ENCODE data around the gene PIK3CA.
A peak's percentile ranks its signal among the peaks of the same experiment; 100 is the strongest.

DNA sequence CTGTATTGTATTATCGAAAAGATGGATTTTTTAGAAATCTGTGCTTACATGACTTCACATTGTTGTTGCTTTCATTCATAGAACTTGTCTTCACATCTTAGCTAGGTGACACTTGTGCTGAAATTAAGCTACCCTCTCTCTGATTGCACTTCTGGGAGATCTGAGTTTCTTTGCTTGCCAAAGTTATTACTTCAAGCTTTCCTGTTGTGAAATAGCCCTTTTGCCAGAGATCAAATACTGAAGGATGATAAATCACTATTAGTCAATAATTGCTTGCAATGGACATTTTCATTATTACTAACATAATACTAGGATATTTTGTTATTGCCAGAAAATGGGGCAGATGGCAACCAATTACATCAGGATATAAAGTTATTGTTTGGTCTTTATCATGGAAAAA is 34.7 kb downstream of the PIK3CA start:
- TF ChIP-seq, protein P1, sequence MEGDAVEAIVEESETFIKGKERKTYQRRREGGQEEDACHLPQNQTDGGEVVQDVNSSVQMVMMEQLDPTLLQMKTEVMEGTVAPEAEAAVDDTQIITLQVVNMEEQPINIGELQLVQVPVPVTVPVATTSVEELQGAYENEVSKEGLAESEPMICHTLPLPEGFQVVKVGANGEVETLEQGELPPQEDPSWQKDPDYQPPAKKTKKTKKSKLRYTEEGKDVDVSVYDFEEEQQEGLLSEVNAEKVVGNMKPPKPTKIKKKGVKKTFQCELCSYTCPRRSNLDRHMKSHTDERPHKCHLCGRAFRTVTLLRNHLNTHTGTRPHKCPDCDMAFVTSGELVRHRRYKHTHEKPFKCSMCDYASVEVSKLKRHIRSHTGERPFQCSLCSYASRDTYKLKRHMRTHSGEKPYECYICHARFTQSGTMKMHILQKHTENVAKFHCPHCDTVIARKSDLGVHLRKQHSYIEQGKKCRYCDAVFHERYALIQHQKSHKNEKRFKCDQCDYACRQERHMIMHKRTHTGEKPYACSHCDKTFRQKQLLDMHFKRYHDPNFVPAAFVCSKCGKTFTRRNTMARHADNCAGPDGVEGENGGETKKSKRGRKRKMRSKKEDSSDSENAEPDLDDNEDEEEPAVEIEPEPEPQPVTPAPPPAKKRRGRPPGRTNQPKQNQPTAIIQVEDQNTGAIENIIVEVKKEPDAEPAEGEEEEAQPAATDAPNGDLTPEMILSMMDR (IDR thresholded peaks at IDR 0.05), result no peak
- TF ChIP-seq EP300 (IDR thresholded peaks at IDR 0.05; ENCODE audit: low read depth) (no peak), POLR2A (IDR thresholded peaks at IDR 0.05) (no peak), POLR2AphosphoS5 (IDR thresholded peaks at IDR 0.05) (peak in 1 of 3 donors; percentile 35)
